Measurements from ENCODE around the gene AHCYL1. TPM values are rescaled to one million over a fixed set of nuclear protein-coding genes. Genes with fewer than 3 reads are reported as not detected.

The AHCYL1 gene
- total and polyA plus RNA-seq, 10 of the 15 experiments (the other 5 are each of a cell fraction or from before 2014, with no cell fraction given), result 24.7 to 73.6 (median 46.8) TPM

DNA sequence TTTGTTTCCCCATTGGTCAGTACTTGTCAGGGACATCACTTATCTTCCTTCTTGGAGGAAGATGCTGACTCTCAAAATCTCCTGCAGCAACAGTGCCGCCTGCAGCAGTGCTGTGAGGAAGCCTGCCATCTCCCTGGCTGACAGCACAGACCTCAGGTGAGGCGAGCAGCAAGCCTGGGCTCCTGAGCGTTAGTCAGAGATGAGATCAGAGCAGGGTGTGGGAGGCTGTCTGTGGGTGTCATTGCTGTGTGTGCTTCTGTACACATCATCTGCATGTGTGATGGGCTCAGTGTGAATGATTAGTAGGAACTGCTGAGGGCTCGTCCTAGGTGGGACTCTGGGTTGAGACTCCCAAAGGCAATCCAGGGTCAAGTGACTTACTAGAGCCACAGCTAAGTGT lies 56.0 kb downstream of the AHCYL1 start (continued):
- TF ChIP-seq, protein P1, sequence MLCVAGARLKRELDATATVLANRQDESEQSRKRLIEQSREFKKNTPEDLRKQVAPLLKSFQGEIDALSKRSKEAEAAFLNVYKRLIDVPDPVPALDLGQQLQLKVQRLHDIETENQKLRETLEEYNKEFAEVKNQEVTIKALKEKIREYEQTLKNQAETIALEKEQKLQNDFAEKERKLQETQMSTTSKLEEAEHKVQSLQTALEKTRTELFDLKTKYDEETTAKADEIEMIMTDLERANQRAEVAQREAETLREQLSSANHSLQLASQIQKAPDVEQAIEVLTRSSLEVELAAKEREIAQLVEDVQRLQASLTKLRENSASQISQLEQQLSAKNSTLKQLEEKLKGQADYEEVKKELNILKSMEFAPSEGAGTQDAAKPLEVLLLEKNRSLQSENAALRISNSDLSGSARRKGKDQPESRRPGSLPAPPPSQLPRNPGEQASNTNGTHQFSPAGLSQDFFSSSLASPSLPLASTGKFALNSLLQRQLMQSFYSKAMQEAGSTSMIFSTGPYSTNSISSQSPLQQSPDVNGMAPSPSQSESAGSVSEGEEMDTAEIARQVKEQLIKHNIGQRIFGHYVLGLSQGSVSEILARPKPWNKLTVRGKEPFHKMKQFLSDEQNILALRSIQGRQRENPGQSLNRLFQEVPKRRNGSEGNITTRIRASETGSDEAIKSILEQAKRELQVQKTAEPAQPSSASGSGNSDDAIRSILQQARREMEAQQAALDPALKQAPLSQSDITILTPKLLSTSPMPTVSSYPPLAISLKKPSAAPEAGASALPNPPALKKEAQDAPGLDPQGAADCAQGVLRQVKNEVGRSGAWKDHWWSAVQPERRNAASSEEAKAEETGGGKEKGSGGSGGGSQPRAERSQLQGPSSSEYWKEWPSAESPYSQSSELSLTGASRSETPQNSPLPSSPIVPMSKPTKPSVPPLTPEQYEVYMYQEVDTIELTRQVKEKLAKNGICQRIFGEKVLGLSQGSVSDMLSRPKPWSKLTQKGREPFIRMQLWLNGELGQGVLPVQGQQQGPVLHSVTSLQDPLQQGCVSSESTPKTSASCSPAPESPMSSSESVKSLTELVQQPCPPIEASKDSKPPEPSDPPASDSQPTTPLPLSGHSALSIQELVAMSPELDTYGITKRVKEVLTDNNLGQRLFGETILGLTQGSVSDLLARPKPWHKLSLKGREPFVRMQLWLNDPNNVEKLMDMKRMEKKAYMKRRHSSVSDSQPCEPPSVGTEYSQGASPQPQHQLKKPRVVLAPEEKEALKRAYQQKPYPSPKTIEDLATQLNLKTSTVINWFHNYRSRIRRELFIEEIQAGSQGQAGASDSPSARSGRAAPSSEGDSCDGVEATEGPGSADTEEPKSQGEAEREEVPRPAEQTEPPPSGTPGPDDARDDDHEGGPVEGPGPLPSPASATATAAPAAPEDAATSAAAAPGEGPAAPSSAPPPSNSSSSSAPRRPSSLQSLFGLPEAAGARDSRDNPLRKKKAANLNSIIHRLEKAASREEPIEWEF (IDR thresholded peaks at IDR 0.05; ENCODE audit: insufficient replicate concordance, low read depth, low read length), result no peak
- TF ChIP-seq SMAD1 (IDR thresholded peaks at IDR 0.05; ENCODE audit: low read depth, partially characterized antibody), result no peak
- TF ChIP-seq SUZ12 (IDR thresholded peaks at IDR 0.05; ENCODE audit: unreplicated experiment), result no peak
- no peak for TF ChIP-seq CEBPB (IDR thresholded peaks at IDR 0.05; ENCODE audit: borderline replicate concordance in 1 of 2, low read depth in 2 of 2, low read length in 2 of 2)

GRCh38 chr1:110043016-110043415 lies 58.5 kb downstream of the AHCYL1 start:
- RAD21 ChIA-PET (ENCODE audit: unreplicated experiment), result no interaction called here
- H2AFZ ChIP-seq (ENCODE audit: control insufficient read depth, low read depth, low read length), result no peak overlapping the region
- H3K9ac ChIP-seq (ENCODE audit: control insufficient read depth, insufficient read depth, low read length), result no peak overlapping the region
- no peak overlapping the region for H3K4me3 ChIP-seq
- H3K9me3 ChIP-seq (replicated peaks; ENCODE audit: control insufficient read depth, insufficient read depth, low read length), result no peaks in the 10 kb centered on the region
- H3K36me3 ChIP-seq (ENCODE audit: control insufficient read depth in 2 of 2, insufficient read depth in 2 of 2, low read length in 1 of 2), result peaks cover 35 to 49% of the 10 kb centered on the region in 2 experiments
- SMC1A ChIA-PET (ENCODE audit: uncharacterized antibody, unreplicated experiment), result no interaction called here
- H3K79me2 ChIP-seq (ENCODE audit: control insufficient read depth, insufficient read depth, low read length), result no peaks in the 10 kb centered on the region
- H3K27me3 ChIP-seq (replicated peaks in 1 of 2; ENCODE audit: control insufficient read depth in 2 of 2, insufficient read depth in 2 of 2, low read length in 1 of 2), result no peaks in the 10 kb centered on the region
- H3K4me2 ChIP-seq (ENCODE audit: control insufficient read depth, insufficient read depth), result no peak overlapping the region
- POLR2A ChIA-PET, result no interaction called here
- no peak for FAIRE-seq
- intact Hi-C loops (cut with micrococcal nuclease; ENCODE audit: unreplicated experiment), result no loop called here
- H3K27ac ChIP-seq (ENCODE audit: control insufficient read depth, insufficient read depth), result no peak overlapping the region
- in situ Hi-C loops (cut with MboI), result no loop called here
- CTCF ChIA-PET, result interaction anchor here (0.7 kb wide), 1 partner anchor 75 kb away, joined by 3 read pairs; no protein-coding TSS in a partner anchor
- no peaks in the 10 kb centered on the region for H4K20me1 ChIP-seq (ENCODE audit: control insufficient read depth, insufficient read depth)
- DNase-seq (ENCODE audit: low read depth, low spot score), result no peak
- no TSS peak for BruUV-seq (replicated peaks)
- WGBS (ENCODE audit: insufficient coverage, insufficient replicate concordance, low lambda C conversion rate, missing lambda C conversion rate), result over 99% methylated on average over 10 of the region's 10 CpGs
- H3K4me1 ChIP-seq (ENCODE audit: control insufficient read depth, insufficient read depth, low read length), result no peaks in the 10 kb centered on the region
- ATAC-seq, result no peak
- TF ChIP-seq RELA (IDR thresholded peaks at IDR 0.05; ENCODE audit: borderline replicate concordance, partially characterized antibody) (no peak), CHD1 (IDR thresholded peaks at IDR 0.05; ENCODE audit: low read depth, low read length) (no peak), ESRRA (IDR thresholded peaks at IDR 0.05; ENCODE audit: low read length) (no peak), BCL3 (IDR thresholded peaks at IDR 0.05; ENCODE audit: borderline replicate concordance, insufficient read depth, low read depth, low read length, poor library complexity, severe bottlenecking) (no peak), BHLHE40 (IDR thresholded peaks at IDR 0.05; ENCODE audit: borderline replicate concordance in 1 of 2, low read depth in 2 of 2, low read length in 1 of 2) (no peak), SUPT20H (IDR thresholded peaks at IDR 0.05; ENCODE audit: borderline replicate concordance, control insufficient read depth, low read depth, low read length) (no peak), SMC3 (IDR thresholded peaks at IDR 0.05; ENCODE audit: borderline replicate concordance, low read length) (no peak), RCOR1 (conservative IDR thresholded peaks at IDR 0.05; ENCODE audit: low read depth, low read length) (no peak), ASH2L (IDR thresholded peaks at IDR 0.05; ENCODE audit: borderline replicate concordance, low read depth) (no peak), POU2F2 (IDR thresholded peaks at IDR 0.05; ENCODE audit: borderline replicate concordance, low read depth, low read length) (no peak), ZNF24 (IDR thresholded peaks at IDR 0.05) (no peak), TCF7 (IDR thresholded peaks at IDR 0.05; ENCODE audit: borderline replicate concordance) (no peak), TCF12 (IDR thresholded peaks at IDR 0.05; ENCODE audit: low read depth, low read length) (no peak)

Measured in GM12878 (cell line).